IMR-90 (cell line): ENCODE measurements around the gene PRAMEF13. TPM values are rescaled to one million over a fixed set of nuclear protein-coding genes. Genes with fewer than 3 reads are reported as not detected.
"Not testable (repeated sequence)": the region's sequence is repeated elsewhere in the genome, so short reads cannot be mapped to it uniquely, and the experiment has no call there.

Experiments
- ATAC-seq: fragments of 200-7000 bp; cut with Tn5 transposase; 2 replicates; pipeline ENCODE4 v1.9.1; 2020; ENCODE audit warnings: low read depth, mild to moderate bottlenecking, moderate library complexity
- Bru-seq: library from RNA; stranded (reverse); fragments of 400-500 nt; gene quantifications from one replicate; lab custom pipeline; 2021; lab: Mats Ljungman, UMichigan
- BruChase-seq, 2 experiments: library from RNA; stranded (reverse); fragments of 400-500 nt; gene quantifications; one replicate each; lab custom pipeline; 2021; lab: Mats Ljungman, UMichigan
- BruUV-seq: library from RNA; stranded (reverse); fragments of 400-500 nt; replicated peaks from 2 replicates; lab custom pipeline; 2021; lab: Mats Ljungman, UMichigan
- CTCF ChIA-PET: fragments of 300-600 bp; formaldehyde crosslinking; extraction: SDS; loops from one replicate; lab custom pipeline; 2021; ENCODE audit warnings: antibody characterized with exemption; lab: Yijun Ruan, JAX
- POLR2A ChIA-PET: fragments of 300-600 bp; sonication (Branson Sonifier 250); formaldehyde crosslinking; loops from one replicate; lab custom pipeline; 2022; ENCODE audit warnings: antibody characterized with exemption; ENCODE audit not compliant: unreplicated experiment; lab: Charles Lee
- DNase-seq: peaks from one replicate; pipeline ENCODE4 v3.0.0; 2013
- H2AFZ ChIP-seq: replicated peaks from 2 replicates; pipeline ENCODE3; 2013; ENCODE audit warnings: low read length, mild to moderate bottlenecking; ENCODE audit not compliant: poor library complexity
- H2AK5ac ChIP-seq: 2 replicates; pipeline ENCODE4 v1.6.1; 2013; ENCODE audit warnings: low read depth, low read length, inconsistent platforms
- H2AK9ac ChIP-seq: replicated peaks from 2 replicates; pipeline ENCODE3; 2013; ENCODE audit warnings: mild to moderate bottlenecking, low read depth, low read length, moderate library complexity; ENCODE audit not compliant: poor library complexity
- H2BK120ac ChIP-seq: 2 replicates; pipeline ENCODE4 v1.6.1; 2013; ENCODE audit warnings: low read depth, low read length, inconsistent platforms
- H2BK15ac ChIP-seq: 3 replicates; pipeline ENCODE4 v1.6.1; 2013; ENCODE audit warnings: low read depth, low read length, inconsistent platforms
- H2BK20ac ChIP-seq: 2 replicates; pipeline ENCODE4 v1.6.1; 2013; ENCODE audit warnings: low read depth, mild to moderate bottlenecking, inconsistent platforms, low read length, moderate library complexity
- H2BK5ac ChIP-seq: 2 replicates; pipeline ENCODE4 v1.6.1; 2013; ENCODE audit warnings: mild to moderate bottlenecking, low read depth, low read length, inconsistent platforms; ENCODE audit not compliant: poor library complexity, severe bottlenecking
- H3K14ac ChIP-seq: replicated peaks from 2 replicates; pipeline ENCODE4 v1.6.1; 2013; ENCODE audit warnings: low read depth, low read length, inconsistent platforms
- H3K18ac ChIP-seq: 2 replicates; pipeline ENCODE4 v1.6.1; 2013; ENCODE audit warnings: low read depth, low read length, control low read depth
- H3K23ac ChIP-seq: 2 replicates; pipeline ENCODE4 v1.6.1; 2013; ENCODE audit warnings: low read depth, low read length, inconsistent platforms
- H3K27ac ChIP-seq: 2 replicates; pipeline ENCODE4 v1.5.1; 2013; ENCODE audit warnings: mild to moderate bottlenecking, control low read depth, low read length; ENCODE audit not compliant: insufficient read depth
- H3K27me3 ChIP-seq: 2 replicates; pipeline ENCODE4 v1.6.1; 2013; ENCODE audit warnings: low read length; ENCODE audit not compliant: control insufficient read depth, insufficient read depth
- H3K36me3 ChIP-seq: 2 replicates; pipeline ENCODE4 v1.6.1; 2013; ENCODE audit warnings: low read length, mixed read lengths; ENCODE audit not compliant: control insufficient read depth, insufficient read depth
- H3K4ac ChIP-seq: 2 replicates; pipeline ENCODE4 v1.6.1; 2013; ENCODE audit warnings: low read depth, low read length, inconsistent platforms
- H3K4me1 ChIP-seq: 2 replicates; pipeline ENCODE4 v1.6.1; 2013; ENCODE audit warnings: low read length, mixed read lengths; ENCODE audit not compliant: control insufficient read depth, insufficient read depth
- H3K4me2 ChIP-seq: 2 replicates; pipeline ENCODE4 v1.6.1; 2013; ENCODE audit warnings: low read depth, mild to moderate bottlenecking, control low read depth, low read length, moderate library complexity
- H3K4me3 ChIP-seq: 2 replicates; pipeline ENCODE4 v1.5.1; 2013; ENCODE audit warnings: low read depth, mild to moderate bottlenecking, control low read depth, low read length, moderate library complexity; ENCODE audit not compliant: insufficient read depth
- H3K56ac ChIP-seq: 2 replicates; pipeline ENCODE4 v1.6.1; 2013; ENCODE audit warnings: low read length, inconsistent platforms; ENCODE audit not compliant: insufficient read depth; ENCODE audit errors: extremely low read depth
- H3K79me1 ChIP-seq, 2 experiments: 2 replicates each; pipeline ENCODE4 v1.6.1; 2013; ENCODE audit warnings: low read length in 2 of 2, inconsistent platforms in 1 of 2, low read depth in 1 of 2
- H3K9ac ChIP-seq: 2 replicates; pipeline ENCODE4 v1.6.1; 2013; ENCODE audit warnings: low read depth, low read length, control low read depth
- H3K9me1 ChIP-seq: 2 replicates; pipeline ENCODE4 v1.6.1; 2013; ENCODE audit warnings: low read length, inconsistent platforms; ENCODE audit not compliant: insufficient read depth
- H3K9me3 ChIP-seq: 2 replicates; pipeline ENCODE4 v1.6.1; 2013; ENCODE audit warnings: low read length; ENCODE audit not compliant: control insufficient read depth, insufficient read depth
- H4K20me1 ChIP-seq: 2 replicates; pipeline ENCODE4 v1.6.1; 2013; ENCODE audit warnings: low read length, inconsistent platforms; ENCODE audit not compliant: insufficient read depth
- H4K5ac ChIP-seq: 2 replicates; pipeline ENCODE4 v1.6.1; 2013; ENCODE audit warnings: mild to moderate bottlenecking, low read depth, low read length, control low read depth
- H4K8ac ChIP-seq, 2 experiments: 2 replicates each; pipeline ENCODE4 v1.6.1; 2013; ENCODE audit warnings: low read depth in 2 of 2, low read length in 2 of 2, control low read depth in 1 of 2, inconsistent platforms in 1 of 2
- H4K91ac ChIP-seq: 2 replicates; pipeline ENCODE4 v1.6.1; 2013; ENCODE audit warnings: low read depth, low read length, inconsistent platforms; ENCODE audit not compliant: insufficient read depth
- WGBS, 2 experiments: methylation state at CpG; one replicate each; pipeline versions ENCODE4 v1.1.5 to v1.1.7; 2013; ENCODE audit warnings: missing lambda C conversion rate in 2 of 2; ENCODE audit not compliant: insufficient read length in 1 of 2; ENCODE audit errors: extremely low coverage in 2 of 2; 5-methylcytosine and 5-hydroxymethylcytosine counted together
- dilution Hi-C: fragments of 300-500 bp; cut with HindIII; formaldehyde crosslinking; loops from one replicate; pipeline ENCODE4 v1.14.3; 2018; ENCODE audit warnings: low sequenced_read_pairs; ENCODE audit not compliant: unreplicated experiment
- in situ Hi-C: fragments of 300-500 bp; cut with MboI; formaldehyde crosslinking; loops from 3 replicates; pipeline ENCODE4 v1.14.3; 2019; ENCODE audit warnings: low sequenced_read_pairs, inconsistent platforms, mixed read lengths
- intact Hi-C: fragments of 100-400 bp; cut with micrococcal nuclease; formaldehyde crosslinking; loops from 2 replicates; pipeline ENCODE4 v1.10.0; 2022
- long read RNA-seq: library from polyadenylated mRNA; unstranded; transcript quantifications from one replicate; pipeline ENCODE4 v2.0.0, GENCODE V29; 2021; ENCODE audit not compliant: unreplicated experiment
- polyA plus RNA-seq, 3 experiments: library from polyadenylated mRNA; depleted of rRNA; stranded (reverse); fragments of >200 nt; gene quantifications; 2 replicates each; pipeline ENCODE4 v1.2.3, GENCODE V29; 2012; ENCODE audit warnings: low replicate concordance in 1 of 3
- total RNA-seq: library from RNA; depleted of rRNA; stranded (reverse); fragments of >200 nt; gene quantifications from 2 replicates; pipeline ENCODE4 v1.2.3, GENCODE V29; 2012; rRNA removed

PRAMEF13 gene
- total RNA-seq (not detected in 2 replicates), polyA plus RNA-seq (2012; rRNA removed) (not detected in 2 replicates), Bru-seq, nascent RNA (not detected), BruChase-seq, experiment 1, labeled RNA remaining after a 6-hour chase (not detected), BruChase-seq, experiment 2, labeled RNA remaining after a 2-hour chase (not detected)
- not detected in 2 replicates for polyA plus RNA-seq (2012; cell fraction: cytosol; rRNA removed)
- not detected in 2 replicates for polyA plus RNA-seq (2012; cell fraction: nucleus; rRNA removed; ENCODE audit: low replicate concordance)
- long read RNA-seq: 0 reads

- not testable (repeated sequence) for H3K4ac ChIP-seq, ATAC-seq, DNase-seq
Observed at GRCh38 chr1:13201309-13201708, at the start of gene PRAMEF13. TSS of gene PRAMEF13 (minus strand) at chr1:13201409. CDS start at chr1:13199589, 1,820 bp downstream.

GRCh38 chr1:13247122-13247521, 45.9 kb upstream of the PRAMEF13 start:
- BruUV-seq, H3K79me1 ChIP-seq, H2BK5ac ChIP-seq, H3K4me3 ChIP-seq, H3K27me3 ChIP-seq, dilution Hi-C loops, H3K4me2 ChIP-seq, H3K9me1 ChIP-seq, H2AK9ac ChIP-seq, H3K23ac ChIP-seq, H2AK5ac ChIP-seq, H3K36me3 ChIP-seq, H4K91ac ChIP-seq, ATAC-seq, H3K27ac ChIP-seq, H3K56ac ChIP-seq, H3K4ac ChIP-seq, H3K18ac ChIP-seq, in situ Hi-C loops, POLR2A ChIA-PET, intact Hi-C loops, H4K8ac ChIP-seq, H4K20me1 ChIP-seq, H2BK120ac ChIP-seq, H2BK20ac ChIP-seq, H4K5ac ChIP-seq, H3K14ac ChIP-seq, H2AFZ ChIP-seq, CTCF ChIA-PET, DNase-seq, H2BK15ac ChIP-seq, H3K4me1 ChIP-seq, H3K9ac ChIP-seq: not testable (repeated sequence)
- peaks cover 17% of the 10 kb centered on the region for H3K9me3 ChIP-seq
- 20% methylated on average over 2 of the region's 7 CpGs; no CpG with 5 or more reads in 1 of the 2 experiments for WGBS, 2 experiments

More at GRCh38 chr1:13201309-13201708, at the start of gene PRAMEF13:
- BruUV-seq, H4K8ac ChIP-seq, H3K9ac ChIP-seq, H3K79me1 ChIP-seq, H3K4me3 ChIP-seq, H3K14ac ChIP-seq, H3K4me1 ChIP-seq, H4K20me1 ChIP-seq, H2BK15ac ChIP-seq, H3K27ac ChIP-seq, H2BK20ac ChIP-seq, H2BK5ac ChIP-seq, H3K27me3 ChIP-seq, H3K18ac ChIP-seq, H3K9me3 ChIP-seq, H3K9me1 ChIP-seq, H4K5ac ChIP-seq, H3K36me3 ChIP-seq, H3K4me2 ChIP-seq, H3K56ac ChIP-seq, H2AK5ac ChIP-seq, in situ Hi-C loops, H2BK120ac ChIP-seq, intact Hi-C loops, H2AFZ ChIP-seq, dilution Hi-C loops, CTCF ChIA-PET, H2AK9ac ChIP-seq, POLR2A ChIA-PET, H3K23ac ChIP-seq, H4K91ac ChIP-seq: not testable (repeated sequence)
- WGBS, 2 experiments: no CpG with 5 or more reads among the region's 5 CpGs
